HFFc6 (cell line): ENCODE measurements around the gene HMGN1. TPM values are rescaled to one million over a fixed set of nuclear protein-coding genes. Genes with fewer than 3 reads are reported as not detected.

Experiments used
- DNase-seq: peaks from one replicate; pipeline ENCODE4 v3.0.0-alpha.2; 2018
- H3K27ac Mint-ChIP-seq: 2 replicates; pipeline ENCODE4 v1.8.0; 2020; ENCODE audit warnings: mild to moderate bottlenecking, mixed read lengths
- H3K27me3 Mint-ChIP-seq: 2 replicates; pipeline ENCODE4 v1.8.0; 2021; ENCODE audit warnings: mild to moderate bottlenecking, moderate library complexity, mixed read lengths; ENCODE audit not compliant: insufficient read depth
- H3K36me3 Mint-ChIP-seq: 2 replicates; pipeline ENCODE4 v1.8.0; 2021; ENCODE audit warnings: low read depth, mixed read lengths
- H3K4me1 Mint-ChIP-seq: 2 replicates; pipeline ENCODE4 v1.8.0; 2020; ENCODE audit warnings: low read depth, mixed read lengths
- H3K4me3 Mint-ChIP-seq: 2 replicates; pipeline ENCODE4 v1.8.0; 2020; ENCODE audit warnings: mild to moderate bottlenecking, moderate library complexity, mixed read lengths
- H3K9me3 Mint-ChIP-seq: 2 replicates; pipeline ENCODE4 v1.8.0; 2020; ENCODE audit warnings: mild to moderate bottlenecking, mixed read lengths
- total RNA-seq, 6 experiments: library from RNA; stranded (reverse); fragmentation: NEBNext Ultra II Directional; extraction: Animal tissue kit (Norgen Biotek cat#: 25700); gene quantifications; 2 replicates in 1 of 6; 3 replicates in 5 of 6; pipeline ENCODE4 v1.2.3, GENCODE V29; 2021
- TF ChIP-seq, protein P1 (sequence below): fragments of 200-600 bp; sonication (generic); IDR thresholded peaks from 2 replicates; pipeline ENCODE4 v1.5.0; 2021; ENCODE audit warnings: antibody characterized with exemption, mild to moderate bottlenecking

Gene HMGN1
- total RNA-seq, 6 experiments from 2014 or later: 177 to 229 (median 202) TPM

GRCh38 chr21:39307466-39307865, 41.4 kb downstream of the HMGN1 start:
- no peak overlapping the region for H3K27ac Mint-ChIP-seq
- DNase-seq: no peak
- TF ChIP-seq, protein P1, sequence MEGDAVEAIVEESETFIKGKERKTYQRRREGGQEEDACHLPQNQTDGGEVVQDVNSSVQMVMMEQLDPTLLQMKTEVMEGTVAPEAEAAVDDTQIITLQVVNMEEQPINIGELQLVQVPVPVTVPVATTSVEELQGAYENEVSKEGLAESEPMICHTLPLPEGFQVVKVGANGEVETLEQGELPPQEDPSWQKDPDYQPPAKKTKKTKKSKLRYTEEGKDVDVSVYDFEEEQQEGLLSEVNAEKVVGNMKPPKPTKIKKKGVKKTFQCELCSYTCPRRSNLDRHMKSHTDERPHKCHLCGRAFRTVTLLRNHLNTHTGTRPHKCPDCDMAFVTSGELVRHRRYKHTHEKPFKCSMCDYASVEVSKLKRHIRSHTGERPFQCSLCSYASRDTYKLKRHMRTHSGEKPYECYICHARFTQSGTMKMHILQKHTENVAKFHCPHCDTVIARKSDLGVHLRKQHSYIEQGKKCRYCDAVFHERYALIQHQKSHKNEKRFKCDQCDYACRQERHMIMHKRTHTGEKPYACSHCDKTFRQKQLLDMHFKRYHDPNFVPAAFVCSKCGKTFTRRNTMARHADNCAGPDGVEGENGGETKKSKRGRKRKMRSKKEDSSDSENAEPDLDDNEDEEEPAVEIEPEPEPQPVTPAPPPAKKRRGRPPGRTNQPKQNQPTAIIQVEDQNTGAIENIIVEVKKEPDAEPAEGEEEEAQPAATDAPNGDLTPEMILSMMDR: no peak
- H3K4me1 Mint-ChIP-seq: peaks cover 22% of the 10 kb centered on the region
- no peak overlapping the region for H3K4me3 Mint-ChIP-seq
- no peaks in the 10 kb centered on the region for H3K9me3 Mint-ChIP-seq
- H3K36me3 Mint-ChIP-seq: peaks cover 16% of the 10 kb centered on the region
- H3K27me3 Mint-ChIP-seq: no peaks in the 10 kb centered on the region

GRCh38 chr21:39300587-39300986, 48.3 kb downstream of the HMGN1 start:
- Mint-ChIP-seq H3K27me3 (no peaks in the 10 kb centered on the region; the same call in 1 of the 2 replicates), H3K4me3 (no peak overlapping the region), H3K27ac (no peak overlapping the region), H3K4me1 (peaks cover 10% of the 10 kb centered on the region), H3K36me3 (peaks cover 19% of the 10 kb centered on the region), H3K9me3 (peaks cover 9% of the 10 kb centered on the region)
- TF ChIP-seq, protein P1: no peak
- DNase-seq: no peak

- H3K36me3 Mint-ChIP-seq: peaks cover 39% of the 10 kb centered on the region
- peaks cover 9% of the 10 kb centered on the region for H3K9me3 Mint-ChIP-seq
- TF ChIP-seq, protein P1: no peak
- no peak overlapping the region for H3K4me3 Mint-ChIP-seq
- no peak overlapping the region for H3K27ac Mint-ChIP-seq
- no peaks in the 10 kb centered on the region; the same call in 1 of the 2 replicates for H3K27me3 Mint-ChIP-seq
- DNase-seq: no peak
- H3K4me1 Mint-ChIP-seq: peaks cover 8% of the 10 kb centered on the region
These were observed 52.0 kb downstream of the HMGN1 start for GRCh38 chr21:39296891-39297290.

Other genes with a start within 250 kb of the HMGN1 start
- gene PSMG1, start 165.6 kb downstream of the HMGN1 start, total RNA-seq: 10 to 100 TPM; 60.8 to 81.9 (median 74.4) TPM
- 10 to 100 TPM; 15.0 to 17.7 (median 15.9) TPM for gene BRWD1, start 35.5 kb downstream of the HMGN1 start, total RNA-seq
- 1 to 10 TPM in 2 of 6 experiments, under 1 TPM in 4; 0.73 to 1.4 (median 0.86) TPM for gene LCA5L, start 96.7 kb upstream of the HMGN1 start, total RNA-seq
- 1 to 10 TPM; 1.4 to 3.7 (median 2.3) TPM for gene SH3BGR, start 102.9 kb upstream of the HMGN1 start, total RNA-seq